Daoy (cell line): Measurements from ENCODE around the gene C16orf87. TPM values are rescaled to one million over a fixed set of nuclear protein-coding genes. Genes with fewer than 3 reads are reported as not detected.
"Not testable (repeated sequence)": the region's sequence is repeated elsewhere in the genome, so short reads cannot be mapped to it uniquely, and the experiment has no call there.

Experiments
- DNase-seq: peaks from one replicate; pipeline ENCODE4 v3.0.0-alpha.2; 2015; ENCODE audit warnings: low read depth
- total RNA-seq: library from RNA; depleted of rRNA; stranded (reverse); fragments of >200 nt; shearing (Covaris generic); gene quantifications from 2 replicates; pipeline ENCODE4 v1.2.3, GENCODE V29; 2014; rRNA removed

C16orf87 gene, protein sequence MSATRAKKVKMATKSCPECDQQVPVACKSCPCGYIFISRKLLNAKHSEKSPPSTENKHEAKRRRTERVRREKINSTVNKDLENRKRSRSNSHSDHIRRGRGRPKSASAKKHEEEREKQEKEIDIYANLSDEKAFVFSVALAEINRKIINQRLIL
- total RNA-seq, result 17.4 and 19.1 TPM in 2 replicates

DNA sequence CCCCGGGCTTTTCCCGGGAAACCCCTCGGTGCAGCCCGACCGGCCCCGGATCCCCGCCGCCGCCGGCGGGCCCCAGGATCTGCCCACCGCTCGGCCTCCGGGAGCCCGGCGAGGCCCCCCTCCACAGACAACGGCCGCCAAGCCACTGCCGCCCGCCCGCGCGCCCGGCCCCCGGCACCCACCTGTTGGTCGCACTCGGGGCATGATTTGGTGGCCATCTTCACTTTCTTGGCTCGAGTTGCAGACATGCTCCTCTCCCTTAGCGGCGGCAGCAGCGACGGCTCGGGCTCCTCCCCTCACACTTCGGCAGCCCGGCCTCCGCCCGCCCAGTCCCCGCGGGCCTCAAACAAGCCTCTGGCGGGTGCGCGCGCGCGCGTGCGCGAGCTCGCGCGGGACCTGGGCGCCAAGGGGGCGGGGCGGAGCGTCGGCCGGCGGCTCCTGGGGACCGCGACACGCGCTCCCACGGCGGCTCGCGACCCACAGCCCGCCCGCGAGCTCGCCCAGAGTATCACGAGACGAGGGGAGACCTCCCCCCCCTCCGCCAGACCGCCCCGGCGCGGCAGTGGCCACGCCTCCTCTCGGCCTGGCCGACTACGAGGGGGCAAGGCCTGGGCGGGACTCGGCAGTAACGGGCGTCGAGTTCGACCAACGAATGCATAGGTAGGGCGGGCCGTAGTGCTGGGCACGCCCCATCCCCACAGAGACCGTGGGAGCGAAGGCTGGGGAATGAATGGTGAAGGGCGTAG is at the start of gene C16orf87:
C16orf87 (minus strand) TSS at position 279 of the 746 bp plus-strand sequence; CDS start at position 248, 31 bp downstream.
- DNase-seq, result peak; percentile 93

DNA sequence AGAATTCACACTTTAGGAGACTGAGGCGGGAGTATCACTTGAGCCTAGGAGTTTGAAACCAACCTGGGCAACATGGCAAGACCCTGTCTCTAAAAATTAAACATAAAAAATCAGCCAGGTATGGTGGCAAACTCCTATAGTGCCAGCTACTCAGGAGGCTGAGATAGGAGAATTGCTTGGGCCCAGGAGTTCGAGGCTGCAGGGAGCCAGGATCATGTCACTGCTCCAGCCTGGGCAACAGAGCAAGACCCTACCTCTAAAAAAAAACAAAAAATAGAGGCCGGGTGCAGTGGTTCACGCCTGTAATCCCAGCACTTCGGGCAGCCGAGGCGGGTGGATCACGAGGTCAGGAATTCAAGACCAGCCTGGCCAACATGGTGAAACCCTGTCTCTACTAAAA is 44.3 kb upstream of the C16orf87 start:
- no peak for DNase-seq

DNA sequence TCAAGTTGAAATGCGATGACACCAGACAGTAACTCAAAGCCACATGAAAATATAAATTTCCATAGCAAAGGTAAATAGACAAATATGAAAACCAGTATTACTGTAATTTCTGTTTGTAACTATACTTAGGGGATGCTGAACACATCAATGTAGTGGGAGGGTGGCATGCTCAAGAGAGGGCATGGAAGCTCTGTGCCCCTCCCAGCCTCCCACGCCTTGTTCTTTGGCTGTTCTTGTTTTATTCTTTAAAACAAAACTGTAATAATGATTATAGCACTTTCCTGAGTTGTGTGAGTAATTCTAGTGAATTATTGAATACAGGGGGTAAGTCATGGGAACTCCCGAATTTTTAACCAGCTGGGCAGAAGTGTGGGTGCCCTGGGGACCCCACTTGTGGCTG is 42.2 kb upstream of the C16orf87 start:
- DNase-seq, result no peak

DNA sequence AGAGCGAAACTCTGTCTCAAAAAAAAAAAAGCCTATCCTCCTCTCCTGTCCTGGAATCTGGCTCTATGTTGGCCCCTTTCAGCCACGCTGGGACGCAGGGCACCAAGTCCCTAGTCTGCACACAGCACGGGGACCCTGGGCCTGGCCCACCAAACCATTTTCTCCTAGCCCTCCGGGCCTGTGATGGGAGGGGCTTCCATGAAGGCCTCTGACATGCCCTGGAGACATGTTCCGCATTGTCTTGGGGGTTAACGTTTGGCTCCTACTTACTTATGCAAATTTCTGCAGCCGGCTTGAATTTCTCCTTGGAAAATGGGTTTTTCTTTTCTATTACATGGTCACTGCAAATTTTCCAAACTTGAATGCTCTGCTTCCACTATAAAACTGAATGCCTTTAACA is 40.6 kb upstream of the C16orf87 start:
- DNase-seq, result no peak

DNA sequence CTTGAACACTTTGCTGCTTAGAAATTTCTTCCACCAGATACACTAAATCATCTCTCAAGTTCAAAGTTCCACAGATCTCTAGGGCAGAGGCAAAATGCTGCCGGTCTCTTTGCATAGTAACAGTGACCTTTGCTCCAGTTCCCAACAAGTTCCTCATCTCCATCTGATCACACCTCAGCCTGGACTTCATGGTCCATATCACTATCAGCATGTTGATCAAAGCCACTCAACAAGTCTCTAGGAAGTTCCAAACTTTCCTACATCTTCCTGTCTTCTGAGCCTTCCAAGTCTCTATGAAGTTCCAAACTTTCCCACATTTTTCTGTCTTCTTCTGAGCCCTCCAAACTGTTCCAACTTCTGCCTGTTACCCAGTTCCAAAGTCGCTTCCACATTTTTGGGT is 37.9 kb upstream of the C16orf87 start:
- DNase-seq, result not testable (repeated sequence)

DNA sequence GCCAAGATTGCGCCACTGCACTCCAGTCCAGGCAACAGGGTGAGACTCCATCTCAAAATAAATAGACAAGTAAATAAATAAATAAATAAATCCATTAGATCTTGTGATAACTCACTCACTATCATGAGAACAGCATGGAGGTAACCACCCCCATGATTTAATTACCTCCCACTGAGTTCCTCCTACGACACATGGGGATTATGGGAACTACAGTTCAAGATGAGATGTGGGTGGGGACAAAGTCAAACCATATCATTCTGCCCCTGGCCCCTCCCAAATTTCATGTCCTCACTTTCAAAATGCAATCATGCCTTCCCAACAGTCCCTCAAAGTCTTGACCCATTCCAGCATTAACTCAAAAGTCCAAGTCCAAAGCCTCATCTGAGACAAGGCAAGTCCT is 36.5 kb upstream of the C16orf87 start:
- not testable (repeated sequence) for DNase-seq

DNA sequence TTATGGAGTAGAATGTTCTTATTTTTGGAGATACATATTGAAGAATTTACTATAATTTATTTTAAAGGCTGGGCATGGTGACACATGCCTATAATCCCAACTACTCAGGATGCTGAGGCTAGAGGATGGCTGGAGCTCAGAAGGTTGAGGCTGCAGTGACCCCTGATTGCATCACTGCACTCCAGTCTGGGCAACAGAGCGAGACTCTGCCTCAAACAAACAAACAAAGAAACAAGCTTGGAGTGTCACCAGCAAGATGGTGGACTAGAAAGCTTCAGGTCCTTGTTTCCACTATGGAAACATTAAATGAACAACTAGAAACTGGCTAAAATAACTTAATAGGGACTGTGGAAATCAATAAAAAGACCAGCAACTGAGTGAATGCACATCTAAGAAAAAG is 35.3 kb upstream of the C16orf87 start:
- no peak for DNase-seq

DNA sequence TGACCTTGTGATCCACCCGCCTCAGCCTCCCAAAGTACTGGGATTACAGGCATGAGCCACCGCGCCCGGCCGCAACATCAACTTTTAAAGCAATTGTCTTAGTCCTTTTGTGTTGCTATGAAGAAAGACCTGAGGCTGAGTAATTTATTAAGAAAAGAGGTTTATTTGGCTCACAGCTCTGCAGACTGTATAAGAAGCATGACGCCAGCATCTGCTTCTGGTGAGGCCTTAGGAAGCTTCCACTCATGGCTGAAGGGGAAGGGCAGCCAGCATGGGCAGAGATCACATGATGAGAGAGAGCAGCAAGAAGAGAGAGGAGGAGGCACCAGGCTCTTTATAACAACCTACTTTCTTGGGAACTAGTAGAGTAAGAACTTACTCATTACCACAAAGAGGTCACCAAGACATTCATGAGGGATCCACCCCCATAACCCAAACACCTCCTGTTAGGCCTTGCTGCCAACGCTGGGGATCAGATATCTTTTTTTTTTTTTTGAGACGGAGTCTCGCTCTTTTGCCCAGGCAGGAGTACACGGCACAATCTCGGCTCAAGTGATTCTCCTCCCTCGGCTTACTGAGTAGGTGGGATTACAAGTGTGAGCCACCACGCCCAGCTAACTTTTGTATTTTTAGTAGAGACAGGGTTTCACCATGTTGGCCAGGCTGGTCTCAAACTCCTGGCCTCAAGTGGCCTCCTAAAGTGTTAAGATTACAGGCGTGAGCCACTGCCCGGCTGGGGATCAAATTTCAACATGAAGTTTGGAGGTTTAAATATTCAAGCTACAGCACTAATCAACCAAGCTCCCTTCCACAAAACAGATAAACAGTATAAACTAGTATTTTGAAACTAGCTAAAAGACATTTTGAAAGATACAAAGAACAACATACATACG is 31.8 kb upstream of the C16orf87 start:
- DNase-seq, result peak; percentile 28

DNA sequence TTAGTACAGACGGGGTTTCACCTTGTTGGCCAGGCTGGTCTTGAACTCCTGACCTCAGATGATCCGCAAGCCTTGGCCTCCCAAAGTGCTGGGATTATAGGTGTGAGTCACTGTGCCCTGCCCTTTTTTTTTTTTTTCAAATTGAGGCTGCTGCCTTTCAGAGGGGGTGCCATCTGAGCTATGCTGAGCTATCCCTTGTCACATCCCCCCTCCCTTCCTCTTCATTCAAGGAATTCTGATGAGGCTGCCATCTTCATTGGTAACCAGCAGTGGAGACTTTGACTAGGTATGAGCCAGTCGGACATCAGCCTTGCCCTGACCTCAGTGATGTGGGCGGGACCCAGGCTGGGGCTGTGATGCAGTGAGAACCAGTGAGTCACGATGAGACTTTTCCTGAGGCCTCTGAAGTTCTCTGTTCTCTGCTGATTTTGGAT is 28.8 kb upstream of the C16orf87 start:
- DNase-seq, result peak; percentile 91

DNA sequence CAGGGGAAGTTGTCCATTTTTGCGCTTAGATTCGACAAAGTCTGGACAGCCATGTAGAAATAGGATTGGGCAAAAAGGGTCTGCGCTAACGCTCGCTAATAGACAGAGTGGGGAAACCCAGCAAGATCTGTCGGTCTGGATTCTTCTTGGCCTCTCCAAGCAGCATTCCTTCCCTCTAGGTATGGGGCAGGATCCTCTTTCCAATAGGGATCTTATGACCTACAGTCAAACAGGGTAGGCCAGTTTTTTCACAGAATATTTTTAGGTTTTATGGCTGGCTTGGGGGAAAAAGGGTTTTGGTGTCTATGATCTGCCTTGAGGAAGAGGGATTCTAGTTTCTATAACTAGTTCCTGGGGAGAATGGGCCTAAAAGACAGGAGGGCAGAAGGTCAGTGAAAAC is 27.2 kb upstream of the C16orf87 start:
- DNase-seq, result no peak

DNA sequence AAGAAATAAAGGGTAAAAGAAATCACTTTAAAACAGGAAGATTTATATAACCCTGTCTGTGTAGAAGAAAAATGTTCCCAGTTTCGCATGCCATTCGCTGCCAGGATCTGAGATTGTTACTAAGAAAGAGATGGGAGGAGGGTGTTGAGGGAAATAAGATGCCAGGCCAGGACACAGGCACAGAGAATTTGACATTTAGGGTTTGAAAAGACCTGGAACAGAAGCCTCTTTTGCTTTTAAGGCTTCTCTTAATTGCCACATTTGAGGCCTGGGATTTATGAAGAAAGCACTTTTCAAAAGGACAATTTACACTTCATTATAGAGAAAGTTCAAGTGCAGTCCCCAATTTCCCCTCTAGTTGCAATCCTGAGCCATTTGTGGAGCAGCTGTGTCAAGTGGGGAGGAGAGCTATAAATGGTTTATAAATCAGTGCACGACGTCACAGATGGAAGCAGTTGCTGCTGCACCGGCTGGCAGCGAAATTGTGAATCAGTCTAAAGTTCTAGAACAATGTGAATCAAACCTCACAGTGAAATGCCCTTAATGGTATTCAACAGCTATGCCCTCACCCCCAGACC is 26.5 kb upstream of the C16orf87 start:
- peak; percentile 17 for DNase-seq

DNA sequence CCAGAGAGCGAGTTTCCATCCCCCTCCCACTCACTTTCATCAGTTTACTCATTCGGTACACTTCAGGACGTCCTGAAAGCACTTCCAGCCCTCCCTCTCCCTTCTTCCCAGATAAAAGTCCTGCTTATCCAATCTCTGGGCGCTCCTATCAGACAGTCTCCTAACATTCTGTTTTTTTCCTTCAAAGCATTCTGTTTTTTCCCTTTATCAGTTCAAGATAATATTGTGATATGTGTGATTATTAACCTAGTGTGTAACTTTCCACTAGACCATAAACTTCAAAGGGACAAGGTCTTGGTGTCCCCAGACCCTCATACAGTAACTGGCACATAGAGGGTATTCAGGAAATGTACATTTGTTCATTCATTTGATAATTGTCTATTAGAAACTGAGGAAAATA is 24.4 kb upstream of the C16orf87 start:
- no peak for DNase-seq

DNA sequence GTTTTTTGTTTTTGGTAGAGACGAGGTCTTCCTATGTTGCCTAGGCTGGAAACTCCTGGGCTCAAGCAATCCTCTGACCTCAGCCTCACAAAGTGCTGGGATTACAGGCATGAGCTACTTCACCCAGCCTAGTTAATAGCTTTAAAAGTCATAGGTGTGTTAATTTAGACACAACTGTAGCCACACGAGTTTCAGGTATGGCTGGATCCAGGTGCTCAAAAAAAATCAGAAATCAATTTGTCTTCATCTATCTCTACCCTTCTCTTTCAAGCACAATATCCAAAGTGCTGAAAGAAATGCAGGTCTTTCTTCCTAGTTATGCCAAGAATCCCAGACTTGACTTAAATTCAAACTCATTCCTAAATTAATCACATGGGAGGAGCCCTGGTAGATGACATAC is 23.9 kb upstream of the C16orf87 start:
- DNase-seq, result no peak

DNA sequence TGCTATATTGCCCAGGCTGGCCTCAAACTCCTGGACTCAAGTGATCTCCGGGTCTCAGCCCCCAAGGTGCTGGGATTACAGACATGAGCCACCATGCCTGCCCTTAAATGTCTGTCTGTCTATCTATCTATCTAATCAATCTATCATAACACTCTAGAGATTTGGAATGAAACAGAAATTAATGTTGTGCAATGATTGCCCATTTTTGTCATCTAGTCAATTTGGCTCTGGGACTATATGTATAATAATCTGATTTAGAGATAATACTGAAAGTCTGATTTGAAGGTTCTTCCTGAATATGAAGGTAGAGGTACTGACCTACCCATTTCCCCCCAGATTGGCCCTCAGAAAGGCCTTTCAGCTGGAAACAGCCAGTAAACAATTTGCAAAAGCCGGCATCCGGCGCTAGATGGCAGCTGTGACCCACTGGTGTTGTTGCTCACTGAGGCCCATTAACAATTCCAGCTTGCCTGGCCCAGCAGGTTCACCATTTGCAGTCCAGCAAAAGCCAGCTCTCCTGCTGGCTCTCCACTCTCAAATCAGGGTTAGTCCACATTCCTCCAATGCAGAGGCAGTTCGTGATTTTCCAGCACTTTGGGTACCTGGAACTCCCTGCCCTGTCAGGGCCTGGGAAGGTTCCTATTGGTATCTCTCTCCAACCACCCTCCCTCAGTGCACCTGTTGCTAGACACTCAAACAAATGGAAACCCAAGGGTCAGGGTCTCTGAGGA is 22.9 kb upstream of the C16orf87 start:
- DNase-seq, result peak; percentile 55

DNA sequence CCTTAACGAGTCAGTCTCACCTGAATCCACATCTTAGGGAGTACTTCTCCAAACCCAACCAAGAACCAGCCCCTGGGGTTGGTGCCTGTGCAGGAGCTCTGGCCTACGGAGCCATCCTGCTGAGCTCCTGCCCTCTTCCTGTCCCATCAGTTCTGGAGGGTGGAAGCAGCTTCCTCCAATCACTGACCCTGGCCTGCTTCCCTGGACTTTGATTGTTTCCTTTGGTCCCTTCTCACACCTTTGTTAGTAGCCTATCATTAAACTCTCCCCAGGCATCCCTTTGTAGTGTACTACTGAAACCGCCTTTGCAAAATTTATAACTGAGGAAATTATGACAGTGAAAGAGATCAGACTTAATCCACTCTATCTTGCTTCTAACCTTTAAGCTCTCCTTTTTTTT is 21.1 kb upstream of the C16orf87 start:
- DNase-seq, result no peak

DNA sequence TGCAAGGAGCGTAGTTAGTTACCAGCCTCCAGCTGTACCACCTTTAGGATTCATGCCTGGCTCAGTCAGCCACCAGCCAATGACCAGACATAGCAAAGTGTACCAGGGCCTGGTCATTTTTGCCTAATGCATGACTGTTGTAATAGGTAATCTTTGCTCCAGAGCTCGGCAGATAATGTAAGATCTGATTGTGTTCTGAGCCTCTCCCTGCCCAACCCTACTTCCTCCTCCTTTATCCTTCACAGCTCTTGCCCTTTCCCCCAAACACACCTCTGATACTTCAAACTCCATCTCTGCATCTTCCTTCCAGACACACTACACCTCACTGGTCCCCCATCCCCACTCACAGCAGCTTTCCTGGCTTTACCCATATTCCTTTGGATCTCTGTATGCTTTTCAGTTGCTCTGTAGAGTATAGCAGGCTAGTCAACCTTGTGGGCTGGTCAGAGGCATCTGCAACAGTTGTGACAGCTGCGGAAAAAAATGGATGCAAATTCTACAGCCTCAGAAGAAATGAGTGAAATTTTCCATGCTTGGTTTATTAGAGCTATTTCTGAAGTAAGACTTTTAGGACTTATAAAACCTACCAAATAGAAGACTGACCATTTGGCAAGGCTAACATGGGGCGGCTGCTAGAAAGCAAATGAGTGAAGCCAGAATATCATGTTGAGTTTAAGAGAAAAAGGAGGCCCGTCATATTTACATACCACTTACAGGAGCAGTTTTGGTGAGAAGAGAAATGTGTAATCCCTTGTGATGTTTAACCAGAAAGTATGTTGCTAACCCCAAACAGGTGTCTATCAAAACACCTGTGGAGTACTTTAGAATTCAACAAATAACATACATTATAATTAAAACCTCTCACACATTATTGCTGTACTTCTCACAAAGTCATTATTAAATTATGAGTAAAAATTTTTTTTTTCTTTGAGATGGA is 19.9 kb upstream of the C16orf87 start:
- no peak for DNase-seq

DNA sequence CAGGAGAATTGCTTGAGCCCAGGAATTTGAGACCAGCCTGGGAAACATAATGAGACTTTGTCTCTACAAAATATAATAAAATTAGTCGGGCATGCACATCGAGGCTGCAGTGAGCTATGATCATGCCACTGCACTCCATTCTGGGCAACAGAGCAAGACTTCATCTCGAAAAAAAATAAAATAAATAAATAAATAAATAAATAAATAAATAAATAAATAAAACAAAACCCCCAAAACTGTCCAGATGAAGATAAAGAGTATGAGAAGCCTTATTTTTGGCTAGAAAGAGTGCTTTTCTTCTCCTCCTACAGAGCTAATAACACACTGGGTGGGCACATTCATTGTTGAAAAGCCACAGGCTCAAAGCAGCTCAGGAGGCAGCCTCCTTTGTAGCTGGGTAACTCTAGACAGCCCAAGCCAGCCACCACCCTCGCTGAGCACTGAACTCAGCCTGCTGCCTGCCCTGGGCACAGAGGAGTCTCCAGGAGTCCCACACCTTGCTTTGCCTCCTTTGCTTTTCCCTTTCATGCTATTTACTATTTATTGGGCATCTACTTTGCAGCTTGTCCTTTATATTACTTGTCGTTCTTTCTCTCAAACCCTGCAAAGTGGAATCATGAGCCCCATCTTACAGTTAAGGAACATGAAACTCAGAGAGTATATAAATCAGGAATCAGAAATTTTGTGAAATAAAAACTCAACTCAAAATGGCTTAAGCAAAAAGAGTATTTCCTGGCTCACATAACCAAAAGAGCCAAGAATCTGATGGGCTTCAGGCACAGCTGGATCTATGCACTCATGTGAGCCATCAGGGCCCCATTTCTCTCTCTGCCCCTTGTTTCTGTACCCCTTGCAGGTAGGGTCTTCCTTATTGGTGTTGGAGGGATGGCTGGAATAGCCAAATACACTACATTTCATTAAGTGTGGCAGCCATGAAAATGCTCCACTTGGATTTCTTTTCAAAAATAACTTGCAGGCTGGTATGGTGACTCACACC is 18.1 kb upstream of the C16orf87 start:
- no peak for DNase-seq

DNA sequence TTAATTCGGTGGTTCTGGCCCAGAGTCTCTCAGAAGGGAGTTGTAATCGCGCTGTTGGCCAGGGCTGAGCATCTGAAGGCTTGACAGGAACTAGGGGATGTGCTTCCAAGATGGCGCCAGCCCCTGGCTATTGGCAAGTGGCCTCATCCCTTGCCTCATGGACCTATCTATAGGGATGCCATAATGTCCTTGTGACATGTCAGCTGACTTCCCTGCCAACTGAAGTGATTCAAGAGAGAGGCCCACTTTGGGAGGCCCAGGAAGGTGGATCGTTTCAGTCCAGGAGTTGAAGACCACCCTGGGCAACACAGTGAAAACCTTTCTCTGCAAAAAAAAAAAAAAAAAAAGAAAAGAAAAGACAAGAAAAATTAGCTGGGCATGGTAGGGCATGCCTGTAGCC is 15.0 kb upstream of the C16orf87 start:
- no peak for DNase-seq

DNA sequence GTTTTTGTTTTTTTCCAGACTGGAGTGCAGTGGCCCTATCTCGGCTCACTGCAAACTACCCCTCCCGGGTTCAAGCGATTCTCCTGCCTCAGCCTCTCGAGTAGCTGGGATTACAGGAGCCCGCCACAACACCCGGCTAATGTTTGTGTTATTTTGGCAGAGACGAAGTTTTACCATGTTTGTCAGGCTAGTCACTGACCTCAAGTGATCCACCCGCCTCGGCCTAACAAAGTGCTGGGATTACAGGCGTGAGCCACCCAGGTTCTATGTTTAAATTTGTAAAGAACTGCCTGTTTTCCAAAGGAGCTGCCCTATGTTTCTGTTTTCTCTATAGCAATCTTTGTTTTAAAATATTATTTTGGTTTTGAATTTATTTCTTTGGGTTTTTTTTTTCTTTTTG is 13.8 kb upstream of the C16orf87 start:
- DNase-seq, result no peak
